G401.6 (cell line): ENCODE measurements around the gene OR4C45.
"Not testable (repeated sequence)": the region's sequence is repeated elsewhere in the genome, so short reads cannot be mapped to it uniquely, and the experiment has no call there.

Experiments used
- FAIRE-seq: peaks from 2 replicates; lab custom pipeline; 2012; peaks lifted over from hg19 to GRCh38; lab: Jason Lieb, UNC

Gene OR4C45

DNA sequence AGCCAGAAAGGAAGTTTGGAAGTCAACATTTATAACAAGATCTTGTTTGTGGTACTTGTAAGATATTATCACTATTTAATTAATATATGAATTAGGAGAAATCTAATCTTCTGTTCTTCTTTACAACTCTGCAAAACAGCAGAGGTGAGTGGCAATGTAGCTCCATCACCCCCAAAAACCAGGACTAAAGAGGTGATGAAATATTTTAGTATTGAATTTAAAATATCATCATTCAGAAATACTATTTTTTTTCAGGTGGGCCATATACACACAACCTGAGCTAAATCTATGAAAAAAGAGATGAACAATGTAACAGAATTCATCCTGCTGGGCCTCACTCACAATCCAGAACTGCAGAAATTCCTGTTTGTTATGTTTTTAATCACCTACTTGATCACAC lies at the start of gene OR4C45:
TSS of gene OR4C45 (plus strand) at position 301 of the 400 bp plus-strand sequence.
- FAIRE-seq = no peak

DNA sequence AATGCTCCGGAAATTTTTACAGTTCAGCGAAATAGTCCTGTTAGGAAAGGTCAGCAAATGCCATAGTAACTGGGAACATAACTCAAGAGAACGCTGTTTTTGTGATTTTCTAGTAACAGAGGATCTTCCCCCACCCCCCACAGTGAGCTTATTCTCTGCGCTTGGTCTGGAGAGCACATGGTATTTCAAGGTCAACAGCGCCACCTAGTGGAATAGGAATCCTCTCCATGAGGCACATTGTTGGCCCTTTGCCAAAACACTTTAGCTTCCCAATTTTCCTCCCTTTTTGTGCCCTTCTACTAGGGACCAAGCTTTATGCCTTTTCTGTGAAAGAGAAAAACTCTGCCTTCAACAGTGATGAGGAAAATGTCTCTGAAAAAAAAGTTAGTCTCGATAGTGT lies 37.1 kb upstream of the OR4C45 start:
- FAIRE-seq = no peak

DNA sequence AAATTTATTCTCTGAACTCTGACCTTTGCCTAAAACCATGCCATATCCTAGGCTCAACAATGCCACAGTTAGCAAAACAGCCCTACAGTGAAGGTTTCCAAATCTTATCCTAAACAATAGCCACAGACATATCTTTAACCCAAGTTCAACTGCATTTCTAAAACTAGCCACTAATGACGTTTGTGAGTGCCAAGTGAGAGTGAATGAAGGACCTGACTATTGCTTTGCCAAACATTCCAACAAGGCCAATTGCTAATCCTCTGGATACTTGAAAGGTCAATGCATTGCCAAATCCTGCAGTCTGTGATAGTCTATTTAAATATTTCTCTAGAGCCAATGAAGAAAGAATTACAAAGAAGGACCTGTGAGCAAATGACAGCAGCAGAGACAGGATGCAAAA lies 2.5 kb upstream of the OR4C45 start:
- FAIRE-seq = no peak

DNA sequence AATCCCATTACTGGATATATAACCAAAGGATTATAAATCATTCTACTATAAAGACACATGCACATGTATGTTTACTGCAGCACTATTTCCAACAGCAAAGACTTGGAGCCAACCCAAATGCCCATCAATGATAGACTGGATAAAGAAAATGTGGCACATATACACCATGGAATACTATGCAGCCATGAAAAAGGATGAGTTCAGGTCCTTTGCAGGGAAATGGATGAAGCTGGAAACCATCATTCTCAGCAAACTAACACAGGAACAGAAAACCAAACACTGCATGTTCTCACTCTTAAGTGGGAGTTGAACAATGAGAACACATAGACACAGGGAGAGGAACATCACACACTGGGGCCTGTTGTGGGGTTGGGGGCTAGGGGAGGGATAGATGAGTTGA lies 3.6 kb downstream of the OR4C45 start:
- FAIRE-seq = not testable (repeated sequence)

DNA sequence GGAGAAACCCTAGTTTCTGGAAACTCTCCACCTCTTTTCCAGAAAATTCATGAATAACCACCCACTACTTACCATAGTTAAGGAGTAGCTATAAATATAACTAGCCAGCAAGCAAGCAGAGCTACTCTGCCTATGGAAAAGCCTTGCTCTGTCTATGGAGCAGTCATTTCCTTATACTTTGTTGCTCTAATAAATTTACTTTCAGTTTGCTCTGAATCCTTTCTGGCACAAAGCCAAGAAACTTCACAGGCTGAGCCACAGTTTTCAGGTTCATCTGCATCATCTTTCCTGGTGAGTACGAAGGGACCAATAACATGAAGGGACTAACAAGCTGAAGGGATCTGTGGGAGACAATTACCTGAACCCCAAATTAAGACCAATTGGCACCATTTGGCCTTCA lies 4.6 kb downstream of the OR4C45 start:
- FAIRE-seq = no peak

GRCh38 chr11:50044647-50045046 lies 12.0 kb downstream of the OR4C45 start:
- FAIRE-seq = no peak

DNA sequence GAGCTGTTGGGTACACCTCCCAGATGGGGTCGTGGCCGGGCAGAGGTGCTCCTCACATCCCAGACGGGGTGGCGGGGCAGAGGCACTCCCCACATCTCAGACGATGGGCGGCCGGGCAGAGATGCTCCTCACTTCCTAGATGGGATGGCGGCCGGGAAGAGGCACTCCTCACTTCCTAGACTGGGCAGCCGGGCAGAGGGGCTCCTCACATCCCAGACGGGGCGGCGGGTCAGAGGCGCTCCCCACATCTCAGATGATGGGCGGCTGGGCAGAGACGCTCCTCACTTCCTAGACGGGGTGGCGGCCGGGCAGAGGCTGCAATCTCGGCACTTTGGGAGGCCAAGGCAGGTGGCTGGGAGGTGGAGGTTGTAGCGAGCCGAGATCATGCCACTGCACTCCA lies 30.4 kb downstream of the OR4C45 start:
- FAIRE-seq = not testable (repeated sequence)

DNA sequence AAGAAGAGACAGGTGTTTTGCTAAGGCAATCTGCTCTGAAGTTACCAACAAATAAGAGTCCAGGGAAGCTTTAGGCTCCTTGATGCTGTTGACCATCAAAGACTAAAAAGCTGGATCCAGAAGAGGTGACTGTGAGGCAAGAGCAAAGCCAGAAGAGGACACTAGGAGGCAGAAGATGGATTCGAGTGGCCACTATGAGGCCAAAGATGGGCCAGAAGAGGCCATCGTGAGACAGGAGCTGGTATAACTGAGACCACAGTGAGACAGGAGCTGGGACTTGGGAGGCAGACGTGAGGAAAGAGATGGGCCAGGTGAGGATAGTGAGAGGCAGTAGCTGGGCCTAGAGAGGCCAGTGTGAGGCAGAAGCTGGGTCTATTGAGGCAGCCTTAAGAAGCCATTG lies 37.7 kb downstream of the OR4C45 start:
- FAIRE-seq = no peak

GRCh38 chr11:50071584-50072225 lies 39.0 kb downstream of the OR4C45 start:
- FAIRE-seq = no peak

GRCh38 chr11:50072226-50073112 lies 39.8 kb downstream of the OR4C45 start:
- FAIRE-seq = no peak

DNA sequence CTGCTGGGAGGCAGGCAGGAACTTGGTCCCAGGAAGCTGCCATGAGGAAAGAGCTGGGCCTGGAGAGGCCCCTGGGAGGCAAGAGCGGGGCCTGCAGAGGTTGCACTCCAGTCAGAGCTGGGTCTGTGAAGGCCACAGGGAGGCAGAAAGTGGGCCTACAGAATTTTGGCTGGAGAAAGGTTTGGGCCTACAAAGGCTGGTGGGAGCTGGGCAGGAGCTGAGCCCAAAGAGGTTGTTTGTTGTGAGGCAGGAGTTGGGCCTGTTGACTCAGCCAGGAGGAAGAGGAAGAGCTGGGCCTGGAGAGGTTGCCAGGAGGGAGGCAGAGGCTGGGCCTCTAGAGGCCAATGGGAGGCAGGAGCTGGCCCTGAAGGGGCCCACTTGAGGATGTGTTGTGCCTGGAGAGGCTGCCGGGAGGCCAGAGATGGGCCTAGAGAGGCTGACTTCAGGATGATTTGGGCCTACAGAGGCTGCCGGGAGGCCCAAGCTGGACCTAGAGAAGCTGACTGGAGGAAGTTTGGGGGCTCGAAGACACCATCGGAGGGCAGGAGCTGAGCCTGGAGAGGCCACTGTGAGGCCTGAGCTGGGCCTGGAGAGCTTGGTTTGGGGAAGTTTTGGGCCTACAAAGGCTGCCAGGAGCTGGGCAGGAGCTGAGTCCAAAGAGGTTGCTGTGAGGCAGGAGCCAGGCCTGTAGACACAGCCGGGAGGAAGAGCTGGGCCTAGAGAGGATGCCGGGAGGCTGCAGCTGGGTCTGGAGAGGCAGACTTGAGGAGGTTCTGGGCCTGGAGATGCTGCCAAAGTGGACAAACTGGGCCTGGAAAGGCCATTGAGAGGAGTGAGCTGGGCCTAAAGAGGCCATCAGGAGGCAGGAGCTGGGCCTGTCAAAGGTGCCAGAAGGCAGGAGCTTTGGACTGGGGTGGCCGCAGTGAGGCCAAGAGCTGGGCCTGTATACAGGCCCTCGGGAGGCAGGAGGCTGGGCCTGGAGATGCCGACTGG lies 40.7 kb downstream of the OR4C45 start:
- no peak for FAIRE-seq

DNA sequence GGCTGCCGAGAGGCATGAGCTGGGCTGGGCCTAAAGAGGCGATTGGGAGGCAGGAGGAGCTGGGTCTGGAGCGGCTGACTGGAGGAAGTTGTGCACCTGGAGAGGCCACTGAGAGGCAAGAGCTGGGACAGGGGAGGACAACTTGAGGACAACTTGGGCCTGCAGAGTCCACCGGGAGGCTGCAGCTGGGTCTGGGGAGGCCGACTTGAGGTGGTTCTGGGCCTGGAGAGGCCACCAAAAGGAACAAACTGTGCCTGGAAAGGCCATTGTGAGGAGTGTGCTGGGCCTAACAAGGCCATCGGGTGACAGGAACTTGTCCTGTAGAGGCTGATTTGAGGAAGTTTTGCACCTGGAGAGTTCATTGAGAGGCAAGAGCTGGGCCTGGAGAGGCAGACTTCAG lies 41.5 kb downstream of the OR4C45 start:
- no peak for FAIRE-seq

DNA sequence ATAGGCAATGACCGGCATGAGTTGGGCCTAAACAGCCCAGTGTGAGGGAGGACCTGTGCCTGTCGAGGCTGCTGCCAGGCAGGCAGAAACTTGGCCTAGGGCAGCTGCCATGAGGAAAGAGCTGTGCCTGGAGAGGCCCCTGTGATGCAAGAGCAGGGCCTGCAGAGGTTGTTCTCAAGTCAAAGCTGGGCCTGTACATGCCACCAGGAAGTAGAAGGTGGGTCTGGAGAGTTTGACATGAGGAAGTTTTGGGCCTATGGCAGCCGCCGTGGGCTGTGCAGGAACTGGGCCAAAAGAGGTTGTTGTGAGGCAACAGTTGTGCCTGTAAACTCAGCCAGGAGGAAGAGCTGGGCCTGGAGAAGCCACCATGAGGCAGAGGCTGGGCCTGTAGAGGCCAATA lies 43.2 kb downstream of the OR4C45 start:
- FAIRE-seq = no peak

DNA sequence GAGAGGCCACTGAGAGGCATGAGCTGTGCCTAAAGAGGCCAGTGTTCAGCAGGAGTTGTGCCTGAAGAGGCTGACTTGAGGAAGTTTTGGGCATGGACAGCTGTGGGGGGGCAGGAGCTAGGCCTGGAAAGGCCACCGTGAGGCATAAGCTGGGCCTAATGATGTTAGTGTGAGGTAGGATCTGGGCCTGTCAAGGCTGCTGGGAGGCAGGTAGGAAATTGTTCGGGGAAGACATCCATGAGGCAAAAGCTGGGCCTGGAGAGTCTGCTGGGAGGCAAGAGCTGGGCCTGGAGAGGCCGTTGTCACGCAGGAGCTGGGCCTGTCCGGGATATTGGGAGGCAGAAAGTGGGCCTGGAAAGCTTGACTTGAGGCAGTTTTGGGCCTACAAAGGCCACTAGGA lies 44.9 kb downstream of the OR4C45 start:
- FAIRE-seq = no peak

DNA sequence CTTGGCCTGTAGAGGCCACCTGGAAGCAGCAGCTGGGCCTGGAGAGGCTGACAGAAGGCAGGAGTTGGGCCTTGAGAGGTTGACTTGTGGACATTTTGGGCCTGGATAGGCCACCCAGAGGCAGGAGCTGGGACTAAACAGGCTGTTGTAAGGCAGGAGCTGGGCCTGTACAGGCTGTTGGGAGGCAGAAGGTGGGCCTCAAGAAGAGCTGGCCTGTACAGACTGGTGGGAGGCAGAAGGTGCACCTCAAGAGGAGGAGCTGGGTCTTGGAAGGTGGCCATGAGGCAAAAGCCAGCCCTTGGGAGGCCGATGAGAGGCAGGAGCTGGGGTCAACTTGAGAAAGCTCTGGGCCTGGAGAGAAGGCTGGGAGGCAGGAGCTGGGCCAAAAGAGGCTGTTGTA lies 45.3 kb downstream of the OR4C45 start:
- FAIRE-seq = no peak

GRCh38 chr11:50078946-50079345 lies 46.3 kb downstream of the OR4C45 start:
- FAIRE-seq = not testable (repeated sequence)

DNA sequence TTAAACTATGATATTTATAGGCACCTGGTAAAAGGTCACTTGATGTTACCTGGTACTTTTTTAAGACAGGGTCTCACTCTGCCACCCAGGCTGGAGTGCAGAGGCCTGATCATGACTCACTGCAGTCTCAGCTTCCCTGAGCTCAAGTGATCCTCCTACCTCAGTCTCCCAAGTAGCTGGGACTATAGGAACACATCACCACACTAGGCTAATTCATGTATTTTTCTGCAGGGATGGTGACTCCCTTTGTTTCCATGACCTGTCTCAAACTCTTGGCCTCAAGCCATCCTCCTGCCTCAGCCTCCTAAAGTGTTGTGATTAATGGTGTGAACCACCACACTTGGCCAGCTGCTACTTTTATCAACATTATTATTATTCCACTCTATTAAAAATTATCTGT lies 47.6 kb downstream of the OR4C45 start:
- no peak for FAIRE-seq
